K562 (cell line): ENCODE data around the gene ABHD5. TPM values are rescaled to one million over a fixed set of nuclear protein-coding genes. Genes with fewer than 3 reads are reported as not detected.

Experiments used
- CHD2 ChIP-seq: IDR thresholded peaks from 2 replicates; pipeline ENCODE4 v1.6.1; 2011; ENCODE audit warnings: low read depth, low read length
- GABPB1 ChIP-seq: sonication (generic); formaldehyde crosslinking; IDR thresholded peaks from 2 replicates; pipeline ENCODE4 v1.8.0; 2022; ENCODE audit warnings: mild to moderate bottlenecking, missing genetic modification reagents
- JUN ChIP-seq, 2 experiments: sonication (generic) in 1 of 2; formaldehyde crosslinking in 1 of 2; IDR thresholded peaks; 2 replicates each; pipeline versions ENCODE4 v1.6.1 to v1.8.0; 2012 to 2022; ENCODE audit warnings: borderline replicate concordance in 2 of 2, mild to moderate bottlenecking in 2 of 2, improper control_type of control experiment in 1 of 2, low read depth in 1 of 2, low read length in 1 of 2, missing genetic modification reagents in 1 of 2
- MITF ChIP-seq: IDR thresholded peaks from 2 replicates; pipeline ENCODE4 v1.6.1; 2014; ENCODE audit warnings: antibody characterized with exemption
- RBM17 ChIP-seq: fragments of 200-400 bp; formaldehyde crosslinking; IDR thresholded peaks from 2 replicates; pipeline ENCODE4 v1.6.1; 2017; ENCODE audit warnings: low read depth, mild to moderate bottlenecking, low read length, borderline replicate concordance
- ZKSCAN3 ChIP-seq: fragments of 250-450 bp; sonication (Bioruptor Pico); IDR thresholded peaks from 2 replicates; pipeline ENCODE4 v1.4.0; 2020
- ZNF324 ChIP-seq: fragments of 250-450 bp; sonication (Bioruptor Pico); IDR thresholded peaks from 2 replicates; pipeline ENCODE4 v1.4.0; 2020; ENCODE audit warnings: mild to moderate bottlenecking
- polyA plus RNA-seq, 8 experiments: library from polyadenylated mRNA; depleted of rRNA in 4 of 8; stranded (reverse) in 5 of 8; unstranded in 3 of 8; fragments of >200 nt; fragmentation: Nextera tagmentation in 2 of 8; fragmentation: Illumina TruSeq in 1 of 8; extraction: Ambion mirVana in 2 of 8; extraction: Trizol in 1 of 8; gene quantifications; 2 replicates each; pipeline versions ENCODE4 v1.2.1 to v1.2.3, GENCODE V29; 2011 to 2014; ENCODE audit warnings: inconsistent platforms in 1 of 8, missing spikeins in 1 of 8
- total RNA-seq, 7 experiments: library from RNA; depleted of rRNA in 6 of 7; stranded (reverse); fragments of >200 nt in 6 of 7; fragmentation: Illumina TruSeq in 2 of 7; extraction: Trizol in 2 of 7; gene quantifications; 2 replicates each; pipeline versions ENCODE4 v1.2.1 to v1.2.3, GENCODE V29; 2011 to 2021; ENCODE audit warnings: low replicate concordance in 1 of 7
- TF ChIP-seq, protein P1 (sequence below): fragments of 250-450 bp; sonication (Bioruptor Pico); IDR thresholded peaks from 2 replicates; pipeline ENCODE4 v1.4.0; 2020; ENCODE audit warnings: mild to moderate bottlenecking, moderate library complexity

ABHD5 gene
- total and polyA plus RNA-seq, 9 of the 15 experiments (the other 6 are each of a cell fraction or from before 2014, with no cell fraction given), result 27.8 to 61.7 (median 39.9) TPM

DNA sequence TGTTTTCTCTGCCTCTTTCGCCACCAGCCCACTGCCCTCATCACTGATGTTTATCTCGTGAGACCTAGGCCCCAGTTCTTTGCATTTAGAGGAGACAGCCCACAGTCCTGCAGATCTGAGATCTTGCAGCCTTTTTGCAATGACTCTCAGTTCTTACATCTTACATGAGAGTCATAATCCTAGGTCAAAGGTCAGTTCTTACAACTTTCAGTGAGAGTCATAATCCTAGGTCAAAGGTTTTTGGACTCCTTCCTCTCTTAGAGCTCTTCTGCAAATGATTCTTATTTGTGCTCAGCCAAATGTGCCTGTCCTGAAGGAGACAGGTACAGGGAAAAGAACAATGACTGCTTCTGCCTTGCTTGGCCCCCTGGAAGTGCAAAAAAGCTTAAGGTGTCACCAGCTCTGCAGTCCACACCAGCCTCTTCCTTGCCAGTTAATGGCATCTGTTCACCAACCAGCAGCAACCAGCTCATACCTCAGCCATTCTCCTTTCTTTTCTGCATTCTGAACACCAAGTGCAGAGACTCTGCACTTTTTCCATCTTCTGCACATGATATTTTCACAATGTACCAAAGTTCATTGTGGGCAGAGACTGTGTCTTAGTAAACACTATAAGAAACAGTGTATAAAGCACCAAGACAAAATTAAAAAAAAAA lies 67.1 kb downstream of the ABHD5 start (continued):
- TF ChIP-seq MITF (no peak), RBM17 (no peak), JUN (IDR thresholded peaks at IDR 0.05; ENCODE audit: borderline replicate concordance, low read depth, low read length) (0 out of 2 replicates have a peak, but pooled peaks have one; percentile 24), JUN (CRISPR knock-in tag; IDR thresholded peaks at IDR 0.05; ENCODE audit: borderline replicate concordance) (no peak), ZKSCAN3 (no peak), CHD2 (no peak), GABPB1 (CRISPR knock-in tag) (no peak), ZNF324 (CRISPR knock-in tag) (no peak)
- TF ChIP-seq, protein P1, sequence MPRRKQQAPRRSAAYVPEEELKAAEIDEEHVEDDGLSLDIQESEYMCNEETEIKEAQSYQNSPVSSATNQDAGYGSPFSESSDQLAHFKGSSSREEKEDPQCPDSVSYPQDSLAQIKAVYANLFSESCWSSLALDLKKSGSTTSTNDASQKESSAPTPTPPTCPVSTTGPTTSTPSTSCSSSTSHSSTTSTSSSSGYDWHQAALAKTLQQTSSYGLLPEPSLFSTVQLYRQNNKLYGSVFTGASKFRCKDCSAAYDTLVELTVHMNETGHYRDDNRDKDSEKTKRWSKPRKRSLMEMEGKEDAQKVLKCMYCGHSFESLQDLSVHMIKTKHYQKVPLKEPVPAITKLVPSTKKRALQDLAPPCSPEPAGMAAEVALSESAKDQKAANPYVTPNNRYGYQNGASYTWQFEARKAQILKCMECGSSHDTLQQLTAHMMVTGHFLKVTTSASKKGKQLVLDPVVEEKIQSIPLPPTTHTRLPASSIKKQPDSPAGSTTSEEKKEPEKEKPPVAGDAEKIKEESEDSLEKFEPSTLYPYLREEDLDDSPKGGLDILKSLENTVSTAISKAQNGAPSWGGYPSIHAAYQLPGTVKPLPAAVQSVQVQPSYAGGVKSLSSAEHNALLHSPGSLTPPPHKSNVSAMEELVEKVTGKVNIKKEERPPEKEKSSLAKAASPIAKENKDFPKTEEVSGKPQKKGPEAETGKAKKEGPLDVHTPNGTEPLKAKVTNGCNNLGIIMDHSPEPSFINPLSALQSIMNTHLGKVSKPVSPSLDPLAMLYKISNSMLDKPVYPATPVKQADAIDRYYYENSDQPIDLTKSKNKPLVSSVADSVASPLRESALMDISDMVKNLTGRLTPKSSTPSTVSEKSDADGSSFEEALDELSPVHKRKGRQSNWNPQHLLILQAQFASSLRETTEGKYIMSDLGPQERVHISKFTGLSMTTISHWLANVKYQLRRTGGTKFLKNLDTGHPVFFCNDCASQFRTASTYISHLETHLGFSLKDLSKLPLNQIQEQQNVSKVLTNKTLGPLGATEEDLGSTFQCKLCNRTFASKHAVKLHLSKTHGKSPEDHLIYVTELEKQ (CRISPR knock-in tag), result no peak
